ENCODE data around the gene HAUS8. TPM values are rescaled to one million over a fixed set of nuclear protein-coding genes. Genes with fewer than 3 reads are reported as not detected.

HAUS8 gene
- total and polyA plus RNA-seq, 2 donors (not counting 1 experiment from before 2014, with no cell fraction given) = 17.6 to 24.9 TPM

- Histone ChIP-seq H3K79me2 (ENCODE audit: control insufficient read depth, insufficient read depth, low read length) (no peaks in the 10 kb centered on the region), H3K27me3 (replicated peaks in 1 of 4; ENCODE audit: control extremely low read depth in 1 of 4, control insufficient read depth in 3 of 4, insufficient read depth in 4 of 4, low read length in 3 of 4) (peaks cover 0 to 36% (median 13%) of the 10 kb centered on the region in 4 experiments), H3K4me2 (replicated peaks; ENCODE audit: low read depth, low read length, poor library complexity, severe bottlenecking) (no peak overlapping the region), H3K36me3 (replicated peaks in 1 of 2; ENCODE audit: control extremely low read depth in 1 of 2, control insufficient read depth in 1 of 2, extremely low read depth in 1 of 2, insufficient read depth in 2 of 2, low read length in 1 of 2) (no peaks in the 10 kb centered on the region), H3K9me3 (ENCODE audit: control extremely low read depth in 1 of 3, control insufficient read depth in 2 of 3, insufficient read depth in 1 of 3, low read length in 2 of 3) (peaks cover 0 to 47% (median 23%) of the 10 kb centered on the region in 3 donors), H3K4me3 (ENCODE audit: control extremely low read depth in 1 of 5, extremely low read depth in 1 of 5, insufficient read depth in 1 of 5, low read depth in 2 of 5, low read length in 4 of 5) (no peak overlapping the region), H3K9ac (ENCODE audit: low read length) (no peak overlapping the region), H2AFZ (ENCODE audit: insufficient read depth, low read depth, low read length, poor library complexity, severe bottlenecking) (no peak overlapping the region), H3K27ac (ENCODE audit: low read length in 2 of 2) (no peak overlapping the region), H4K20me1 (ENCODE audit: control insufficient read depth, insufficient read depth, low read length, poor library complexity, severe bottlenecking) (no peaks in the 10 kb centered on the region), H3K4me1 (ENCODE audit: control insufficient read depth in 2 of 2, insufficient read depth in 2 of 2, low read length in 2 of 2) (peaks cover 11 to 15% of the 10 kb centered on the region in 2 donors)
- TF ChIP-seq EZH2 (IDR thresholded peaks at IDR 0.05; ENCODE audit: borderline replicate concordance, insufficient read depth, low read depth, low read length, poor library complexity, severe bottlenecking) = no peak
- TF ChIP-seq, protein P1, sequence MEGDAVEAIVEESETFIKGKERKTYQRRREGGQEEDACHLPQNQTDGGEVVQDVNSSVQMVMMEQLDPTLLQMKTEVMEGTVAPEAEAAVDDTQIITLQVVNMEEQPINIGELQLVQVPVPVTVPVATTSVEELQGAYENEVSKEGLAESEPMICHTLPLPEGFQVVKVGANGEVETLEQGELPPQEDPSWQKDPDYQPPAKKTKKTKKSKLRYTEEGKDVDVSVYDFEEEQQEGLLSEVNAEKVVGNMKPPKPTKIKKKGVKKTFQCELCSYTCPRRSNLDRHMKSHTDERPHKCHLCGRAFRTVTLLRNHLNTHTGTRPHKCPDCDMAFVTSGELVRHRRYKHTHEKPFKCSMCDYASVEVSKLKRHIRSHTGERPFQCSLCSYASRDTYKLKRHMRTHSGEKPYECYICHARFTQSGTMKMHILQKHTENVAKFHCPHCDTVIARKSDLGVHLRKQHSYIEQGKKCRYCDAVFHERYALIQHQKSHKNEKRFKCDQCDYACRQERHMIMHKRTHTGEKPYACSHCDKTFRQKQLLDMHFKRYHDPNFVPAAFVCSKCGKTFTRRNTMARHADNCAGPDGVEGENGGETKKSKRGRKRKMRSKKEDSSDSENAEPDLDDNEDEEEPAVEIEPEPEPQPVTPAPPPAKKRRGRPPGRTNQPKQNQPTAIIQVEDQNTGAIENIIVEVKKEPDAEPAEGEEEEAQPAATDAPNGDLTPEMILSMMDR (IDR thresholded peaks at IDR 0.05) = no peak
- WGBS (ENCODE audit: insufficient coverage) = 100% methylated on average over 2 of the region's 3 CpGs
- Mint-ChIP-seq H3K27me3 (peaks cover 29% of the 10 kb centered on the region), H3K9me3 (ENCODE audit: insufficient read depth) (peaks cover 12% of the 10 kb centered on the region), H3K4me3 (no peak overlapping the region), H3K27ac (no peak overlapping the region), H3K4me1 (peaks cover 13% of the 10 kb centered on the region)
- DNase-seq (no peak), ATAC-seq (ENCODE audit: low read depth) (no peak)
- POLR2A ChIA-PET = no interaction called here
- intact Hi-C loops (cut with micrococcal nuclease) = no loop called here
- CTCF ChIA-PET = no interaction called here
Measured at GRCh38 chr19:17023805-17024204, 51.4 kb downstream of the HAUS8 start.

DNA sequence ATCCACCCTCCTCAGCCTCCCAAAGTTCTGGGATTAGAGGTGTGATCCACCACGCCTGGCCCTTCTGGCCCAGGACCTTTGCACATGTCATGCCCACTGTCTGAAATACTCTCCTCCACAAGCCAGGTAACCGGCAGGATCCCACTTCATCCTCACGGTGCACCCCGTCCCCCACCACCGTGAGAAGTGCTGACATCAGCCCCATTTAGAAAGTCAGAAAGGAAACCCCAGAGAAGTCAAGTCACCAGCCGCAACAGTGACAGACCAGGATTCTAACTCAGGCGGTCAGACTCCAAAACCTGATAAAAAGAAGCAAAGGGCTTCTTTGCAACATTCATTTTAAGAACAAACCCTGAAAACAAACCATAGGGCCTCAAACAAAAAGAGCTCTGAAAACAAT lies 52.5 kb downstream of the HAUS8 start:
- 84% methylated on average over 7 of the region's 7 CpGs for WGBS (ENCODE audit: insufficient coverage)
- Histone ChIP-seq H3K9me3 (ENCODE audit: control extremely low read depth in 1 of 3, control insufficient read depth in 2 of 3, insufficient read depth in 1 of 3, low read length in 2 of 3) (peaks cover 0 to 47% (median 23%) of the 10 kb centered on the region in 3 donors), H3K79me2 (ENCODE audit: control insufficient read depth, insufficient read depth, low read length) (no peaks in the 10 kb centered on the region), H3K4me1 (ENCODE audit: control insufficient read depth in 2 of 2, insufficient read depth in 2 of 2, low read length in 2 of 2) (peaks cover 11 to 15% of the 10 kb centered on the region in 2 donors), H3K27ac (ENCODE audit: low read length in 2 of 2) (no peak overlapping the region), H3K9ac (ENCODE audit: low read length) (no peak overlapping the region), H3K4me3 (ENCODE audit: control extremely low read depth in 1 of 5, extremely low read depth in 1 of 5, insufficient read depth in 1 of 5, low read depth in 2 of 5, low read length in 4 of 5) (no peak overlapping the region), H3K27me3 (replicated peaks in 1 of 4; ENCODE audit: control extremely low read depth in 1 of 4, control insufficient read depth in 3 of 4, insufficient read depth in 4 of 4, low read length in 3 of 4) (peaks cover 0 to 25% (median 11%) of the 10 kb centered on the region in 4 experiments), H3K36me3 (replicated peaks in 1 of 2; ENCODE audit: control extremely low read depth in 1 of 2, control insufficient read depth in 1 of 2, extremely low read depth in 1 of 2, insufficient read depth in 2 of 2, low read length in 1 of 2) (no peaks in the 10 kb centered on the region), H2AFZ (ENCODE audit: insufficient read depth, low read depth, low read length, poor library complexity, severe bottlenecking) (no peak overlapping the region), H3K4me2 (replicated peaks; ENCODE audit: low read depth, low read length, poor library complexity, severe bottlenecking) (no peak overlapping the region), H4K20me1 (ENCODE audit: control insufficient read depth, insufficient read depth, low read length, poor library complexity, severe bottlenecking) (no peaks in the 10 kb centered on the region)
- CTCF ChIA-PET = no interaction called here
- no peak overlapping the region for H3K4me3 Mint-ChIP-seq
- ATAC-seq (ENCODE audit: low read depth) (no peak), DNase-seq (no peak)
- H3K27me3 Mint-ChIP-seq = peaks cover 19% of the 10 kb centered on the region
- peaks cover 12% of the 10 kb centered on the region for H3K9me3 Mint-ChIP-seq (ENCODE audit: insufficient read depth)
- POLR2A ChIA-PET = no interaction called here
- no peak overlapping the region for H3K27ac Mint-ChIP-seq
- no peak for TF ChIP-seq EZH2 (IDR thresholded peaks at IDR 0.05; ENCODE audit: borderline replicate concordance, insufficient read depth, low read depth, low read length, poor library complexity, severe bottlenecking)
- peaks cover 11% of the 10 kb centered on the region for H3K4me1 Mint-ChIP-seq
- intact Hi-C loops (cut with micrococcal nuclease) = no loop called here
